Tibial nerve (tissue), 4 donors: ENCODE measurements around the gene CTRB2.

ENCODE experiments used
- EP300 ChIP-seq, 2 donors: sonication (generic); formaldehyde crosslinking; IDR thresholded peaks; one replicate each; pipeline ENCODE4 v1.6.1; 2017; ENCODE audit warnings: antibody characterized with exemption in 2 of 2, mild to moderate bottlenecking in 1 of 2
- POLR2A ChIP-seq, 2 donors: fragments of 450-650 bp; IDR thresholded peaks; one replicate each; pipeline ENCODE4 v1.6.1; 2017; ENCODE audit warnings: antibody characterized with exemption in 2 of 2, mild to moderate bottlenecking in 2 of 2, moderate library complexity in 2 of 2
- TF ChIP-seq, protein P1 (sequence below), 5 experiments: fragments of 200-600 bp in 3 of 5; fragments of 450-650 bp in 2 of 5; sonication (generic) in 3 of 5; IDR thresholded peaks; one replicate each; pipeline ENCODE4 v1.5.1; 2016 to 2019; ENCODE audit warnings: antibody characterized with exemption in 5 of 5, mild to moderate bottlenecking in 3 of 5, moderate library complexity in 2 of 5

DNA sequence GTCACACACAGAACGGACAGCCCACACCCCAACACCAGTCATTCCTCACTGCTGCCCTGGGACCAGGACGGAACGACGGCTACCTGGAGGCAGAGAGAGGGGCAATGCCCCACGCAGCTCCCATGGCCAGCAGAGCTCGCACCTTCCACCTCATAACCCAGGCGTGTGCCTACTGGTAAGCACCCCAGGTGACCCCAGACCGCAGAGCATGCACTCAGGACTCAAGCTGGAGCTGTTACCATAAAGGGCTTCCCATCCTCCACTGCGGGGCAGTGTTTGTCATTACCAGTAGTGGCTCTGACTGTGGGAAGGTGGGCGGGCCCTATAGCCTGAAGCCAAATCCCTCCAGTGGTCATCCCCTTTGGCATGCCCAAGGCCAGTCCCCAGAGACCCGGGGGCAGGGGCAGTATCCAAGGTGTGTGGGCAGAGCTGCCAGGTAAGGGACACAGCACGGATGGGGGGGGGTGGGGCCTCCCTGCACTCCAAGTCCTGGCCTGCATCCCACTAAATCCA lies 49.2 kb upstream of the CTRB2 start:
- no peak for TF ChIP-seq POLR2A (IDR thresholded peaks at IDR 0.05)
- TF ChIP-seq, protein P1, sequence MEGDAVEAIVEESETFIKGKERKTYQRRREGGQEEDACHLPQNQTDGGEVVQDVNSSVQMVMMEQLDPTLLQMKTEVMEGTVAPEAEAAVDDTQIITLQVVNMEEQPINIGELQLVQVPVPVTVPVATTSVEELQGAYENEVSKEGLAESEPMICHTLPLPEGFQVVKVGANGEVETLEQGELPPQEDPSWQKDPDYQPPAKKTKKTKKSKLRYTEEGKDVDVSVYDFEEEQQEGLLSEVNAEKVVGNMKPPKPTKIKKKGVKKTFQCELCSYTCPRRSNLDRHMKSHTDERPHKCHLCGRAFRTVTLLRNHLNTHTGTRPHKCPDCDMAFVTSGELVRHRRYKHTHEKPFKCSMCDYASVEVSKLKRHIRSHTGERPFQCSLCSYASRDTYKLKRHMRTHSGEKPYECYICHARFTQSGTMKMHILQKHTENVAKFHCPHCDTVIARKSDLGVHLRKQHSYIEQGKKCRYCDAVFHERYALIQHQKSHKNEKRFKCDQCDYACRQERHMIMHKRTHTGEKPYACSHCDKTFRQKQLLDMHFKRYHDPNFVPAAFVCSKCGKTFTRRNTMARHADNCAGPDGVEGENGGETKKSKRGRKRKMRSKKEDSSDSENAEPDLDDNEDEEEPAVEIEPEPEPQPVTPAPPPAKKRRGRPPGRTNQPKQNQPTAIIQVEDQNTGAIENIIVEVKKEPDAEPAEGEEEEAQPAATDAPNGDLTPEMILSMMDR (IDR thresholded peaks at IDR 0.05), result no peak
- no peak for TF ChIP-seq EP300 (IDR thresholded peaks at IDR 0.05)
